Measurements from ENCODE around the gene HINT3. TPM values are rescaled to one million over a fixed set of nuclear protein-coding genes. Genes with fewer than 3 reads are reported as not detected.
"Not testable (repeated sequence)": the region's sequence is repeated elsewhere in the genome, so short reads cannot be mapped to it uniquely, and the experiment has no call there.

The HINT3 gene
- 8.5 and 8.8 TPM in 2 replicates for total RNA-seq

DNA sequence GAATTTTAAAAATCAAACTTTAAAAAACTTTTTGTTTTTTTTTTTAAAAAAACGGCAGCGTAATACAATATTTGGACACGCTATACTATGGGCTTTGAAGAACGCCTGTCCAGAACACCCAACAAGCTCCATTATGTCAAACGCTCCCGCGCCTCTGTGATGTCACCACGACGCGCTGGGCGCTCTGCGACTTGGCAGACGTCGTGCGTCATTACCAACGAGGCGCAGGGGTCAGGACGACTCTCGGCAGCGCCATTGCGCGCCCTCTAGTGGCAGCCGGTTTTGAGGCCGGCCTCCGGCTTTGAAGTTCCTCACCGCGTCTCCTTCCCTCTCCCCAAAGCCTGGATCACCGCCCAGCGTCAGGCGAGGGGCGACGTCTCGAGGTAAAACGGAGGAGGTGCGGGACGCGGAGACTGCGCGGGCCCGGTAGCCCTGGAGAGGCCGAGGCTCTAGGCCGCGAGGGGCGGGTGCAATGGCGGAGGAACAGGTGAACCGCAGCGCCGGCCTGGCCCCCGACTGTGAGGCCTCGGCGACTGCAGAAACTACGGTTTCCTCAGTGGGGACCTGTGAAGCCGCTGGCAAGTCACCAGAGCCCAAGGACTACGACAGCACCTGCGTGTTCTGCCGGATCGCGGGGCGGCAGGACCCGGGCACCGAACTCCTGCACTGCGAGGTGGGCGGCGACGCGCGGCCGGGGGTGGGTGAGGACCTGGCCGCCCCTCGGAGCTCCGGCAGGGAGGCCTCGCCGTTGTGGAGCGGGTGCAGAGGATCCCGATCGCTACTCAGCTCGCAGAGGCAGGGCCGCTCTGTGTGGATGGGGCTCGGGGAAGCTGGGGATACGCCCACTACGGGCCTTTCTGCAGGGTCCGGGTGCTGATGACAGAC, at the start of gene HINT3:
Gene HINT3, plus strand, starts transcription at position 265 of the 885 bp plus-strand sequence. Its CDS starts 208 bp downstream, at position 473.
- intact Hi-C loops (cut with micrococcal nuclease) = loop anchor here (1.0 to 5.0 kb wide), 9 partner anchors 30 to 654 kb away; partner anchors contain the start of genes CENPW, HDDC2, NCOA7 and TRMT11

DNA sequence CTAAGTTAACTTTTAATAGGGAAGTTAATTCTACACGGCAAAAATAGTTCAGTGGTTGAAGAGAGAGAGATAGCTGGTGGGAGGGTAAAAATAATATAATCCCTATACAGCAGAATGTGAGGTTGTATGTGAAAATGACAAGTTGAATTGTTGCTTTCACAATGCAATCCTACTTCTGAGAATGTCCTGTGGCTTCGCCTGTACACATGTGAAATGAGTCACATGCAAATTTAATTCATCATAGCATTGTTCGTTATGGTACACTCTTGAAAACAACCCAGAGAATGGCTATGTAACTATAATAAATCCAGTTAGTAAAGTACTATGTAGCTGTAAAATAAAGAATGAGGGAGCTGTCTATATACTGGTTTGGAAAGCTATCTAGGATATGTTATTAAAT, 46.0 kb upstream of the HINT3 start:
- intact Hi-C loops (cut with micrococcal nuclease) = no loop called here

- intact Hi-C loops (cut with micrococcal nuclease) = not testable (repeated sequence)
Measured at GRCh38 chr6:125911051-125911451, 45.5 kb upstream of the HINT3 start.

- intact Hi-C loops (cut with micrococcal nuclease) = not testable (repeated sequence)
Measured at GRCh38 chr6:125912430-125912829, 44.1 kb upstream of the HINT3 start.

- intact Hi-C loops (cut with micrococcal nuclease) = no loop called here
Measured at GRCh38 chr6:125913145-125913544, 43.4 kb upstream of the HINT3 start.

GRCh38 chr6:125913864-125914351, 42.7 kb upstream of the HINT3 start:
- intact Hi-C loops (cut with micrococcal nuclease) = no loop called here

DNA sequence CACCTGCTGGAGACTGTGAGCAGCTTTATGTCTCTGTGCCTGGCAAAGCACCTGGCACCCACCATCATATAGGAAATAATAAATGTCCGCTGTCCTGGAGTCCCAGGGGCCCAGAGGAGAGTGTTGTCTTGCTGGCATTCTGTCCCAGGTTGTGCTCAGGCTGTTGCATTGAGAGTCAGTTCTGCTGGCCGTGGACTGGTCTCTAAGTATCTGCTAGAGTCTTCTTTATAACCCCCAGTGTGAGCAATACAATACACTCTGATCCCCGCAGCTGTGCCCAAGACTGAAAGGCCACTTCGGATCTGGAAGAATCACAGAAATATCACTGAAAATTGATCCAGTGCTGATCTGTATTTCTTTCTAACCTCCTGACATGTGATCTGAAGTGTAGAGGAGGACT, 38.3 kb upstream of the HINT3 start:
- intact Hi-C loops (cut with micrococcal nuclease) = loop anchor here (2.0 kb wide), 1 partner anchor 69 kb away; the partner anchor contains the start of gene TRMT11

DNA sequence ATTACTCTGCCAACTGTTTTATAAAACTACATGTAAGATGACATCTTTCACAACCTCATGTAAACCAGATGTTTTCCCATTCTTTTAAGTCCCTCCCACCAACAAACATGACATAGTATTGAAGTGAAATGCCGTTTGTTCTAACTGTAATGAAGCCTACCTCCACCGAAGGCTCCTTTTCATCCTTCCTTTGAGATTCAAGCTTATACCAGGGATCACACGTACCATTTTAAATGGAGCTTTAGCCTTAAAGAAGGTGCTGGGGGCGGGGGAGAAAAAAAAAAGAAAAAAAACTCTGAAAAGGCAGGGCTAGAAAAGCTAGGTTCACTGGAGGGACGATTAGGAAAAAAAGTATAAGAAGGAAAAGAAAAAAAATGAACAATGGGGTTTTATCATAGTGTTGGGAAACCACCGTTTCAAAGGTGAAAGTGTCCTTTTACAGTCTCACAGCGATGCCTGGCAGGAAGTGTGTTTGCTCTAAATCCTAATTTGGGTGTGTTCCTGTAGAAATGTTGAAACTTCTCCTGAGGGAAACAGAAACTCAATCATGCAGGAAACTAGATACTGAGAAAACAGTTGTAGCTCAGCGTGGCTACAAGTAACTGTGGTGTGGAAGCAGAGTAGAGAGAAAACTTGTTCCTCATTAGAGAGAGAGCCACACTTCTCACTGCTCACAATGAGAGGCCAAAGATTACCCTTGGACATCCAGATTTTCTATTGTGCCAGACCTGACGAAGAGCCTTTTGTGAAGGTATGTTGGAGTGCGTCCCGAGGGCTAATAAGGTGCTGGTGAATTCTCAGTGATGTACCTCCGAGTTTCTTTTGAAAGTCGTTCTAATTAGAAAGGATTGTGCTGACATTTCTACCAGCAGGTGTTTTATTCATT, 37.6 kb upstream of the HINT3 start:
- intact Hi-C loops (cut with micrococcal nuclease) = loop anchor here (1.0 to 2.0 kb wide), 4 partner anchors 37 to 138 kb away; partner anchors contain the start of genes HINT3 and TRMT11

DNA sequence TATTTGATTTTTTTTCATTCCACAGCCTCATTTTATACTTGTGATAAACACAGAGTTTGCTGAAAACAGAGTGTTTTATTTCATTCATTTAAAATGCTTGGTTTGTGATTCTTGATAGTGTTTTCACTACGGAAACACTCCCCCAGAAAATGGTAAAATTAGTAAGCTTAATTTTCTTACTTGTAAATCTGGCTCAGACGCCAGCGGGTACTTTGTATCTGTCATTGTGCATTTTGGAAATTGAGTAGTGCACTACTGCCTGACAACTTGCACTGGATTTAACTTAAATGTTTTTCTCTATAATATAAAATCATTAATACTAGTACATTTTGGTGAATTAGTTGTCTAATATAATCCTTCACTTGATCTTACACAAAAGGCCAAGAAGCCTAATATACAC, 37.0 kb upstream of the HINT3 start:
- intact Hi-C loops (cut with micrococcal nuclease) = loop anchor here (1.0 to 2.0 kb wide), 4 partner anchors 37 to 138 kb away; partner anchors contain the start of genes HINT3 and TRMT11

GRCh38 chr6:125922322-125922860, 34.2 kb upstream of the HINT3 start:
- intact Hi-C loops (cut with micrococcal nuclease) = no loop called here

DNA sequence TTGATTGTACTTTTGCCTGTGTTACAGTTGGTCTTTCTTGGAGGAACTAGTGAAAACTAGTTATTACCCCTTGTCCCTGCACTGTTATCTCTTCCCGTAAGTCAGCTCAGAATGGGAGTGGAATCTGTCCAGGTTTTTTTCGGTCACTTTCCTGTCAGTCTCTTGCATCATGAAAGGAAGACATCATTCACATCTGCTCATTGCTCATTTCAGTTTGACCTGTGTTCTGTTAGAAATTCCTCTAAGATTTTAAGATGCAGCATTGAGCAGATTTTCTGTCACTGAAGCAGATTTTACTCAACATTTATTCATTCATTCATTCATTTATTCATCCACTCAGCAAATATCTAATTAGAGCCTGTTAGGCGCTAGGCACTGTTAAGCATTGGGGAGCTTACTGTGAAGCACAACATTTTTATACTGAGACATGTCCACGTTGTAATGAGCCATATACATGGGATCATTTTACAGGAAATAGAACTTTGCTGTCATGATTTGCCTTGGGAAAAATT, 33.1 kb upstream of the HINT3 start:
- intact Hi-C loops (cut with micrococcal nuclease) = no loop called here

GRCh38 chr6:125924169-125924568, 32.4 kb upstream of the HINT3 start:
- intact Hi-C loops (cut with micrococcal nuclease) = no loop called here

DNA sequence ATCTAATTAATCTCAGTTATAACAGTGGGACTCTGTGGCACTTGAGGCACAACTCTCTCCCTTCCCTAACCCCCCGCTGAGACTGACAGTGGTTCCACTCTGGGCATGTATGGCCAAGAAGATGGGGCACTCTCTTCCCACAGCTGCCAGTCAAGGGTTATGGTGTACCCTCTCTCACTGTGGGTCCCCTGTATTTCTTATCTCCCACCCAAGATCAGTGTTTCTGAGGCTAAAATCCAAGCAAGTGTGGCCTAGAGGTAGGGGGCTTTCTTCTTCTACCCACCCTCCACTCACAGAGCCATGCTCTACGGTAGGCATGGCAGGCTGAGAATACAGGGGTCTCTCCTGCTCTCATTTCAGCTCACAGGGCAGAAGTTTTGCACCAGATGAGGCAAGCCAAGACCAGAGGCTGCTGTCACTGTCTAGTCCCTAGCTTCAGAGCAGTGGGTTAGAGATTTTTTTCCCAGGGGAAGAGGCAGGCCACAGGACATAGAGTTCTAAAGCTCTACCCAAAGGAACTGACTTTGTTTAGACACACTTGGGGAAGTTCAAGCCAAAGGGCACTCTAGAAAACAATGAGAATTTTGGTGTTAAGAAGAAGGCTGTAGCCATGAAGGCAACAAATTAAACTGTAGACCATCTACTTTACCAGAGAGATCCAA, 31.7 kb upstream of the HINT3 start:
- intact Hi-C loops (cut with micrococcal nuclease) = no loop called here

DNA sequence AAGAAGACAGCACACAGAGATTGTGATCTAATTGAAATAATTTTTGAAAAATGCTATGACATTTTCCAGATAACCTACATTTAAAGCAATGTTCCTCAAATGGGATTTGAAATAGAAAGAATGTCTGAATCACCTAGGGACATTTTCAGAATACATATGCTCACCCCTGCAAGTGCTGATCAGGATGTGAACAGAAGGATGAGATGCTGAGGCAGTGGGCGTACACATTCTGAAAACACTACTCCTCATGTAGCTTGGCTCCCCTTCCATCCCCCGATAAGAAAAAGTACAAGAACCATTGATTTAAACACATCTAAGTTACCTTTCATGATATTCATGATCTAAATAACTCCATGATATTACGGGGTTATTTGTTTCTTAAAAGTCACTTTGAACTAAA, 29.9 kb upstream of the HINT3 start:
- intact Hi-C loops (cut with micrococcal nuclease) = no loop called here

DNA sequence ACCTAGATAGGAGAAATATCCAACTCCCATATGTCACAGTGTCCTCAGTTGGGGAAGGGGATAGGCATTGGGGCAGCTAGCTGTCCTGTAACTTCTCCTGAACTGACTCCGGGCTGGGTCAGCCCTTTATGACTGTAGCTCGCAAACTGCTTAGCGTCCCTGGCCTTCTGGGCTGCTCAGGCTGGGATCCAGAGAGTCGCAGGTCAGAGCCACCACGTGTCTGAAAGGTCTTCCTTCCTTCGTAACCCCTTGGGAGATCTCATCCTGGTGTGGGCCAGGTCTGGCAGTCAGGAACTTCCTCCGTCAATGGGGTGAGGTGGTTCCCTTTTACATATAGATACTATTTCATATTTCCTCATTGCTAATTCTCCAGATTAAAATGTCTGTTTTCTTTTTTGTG, 28.8 kb upstream of the HINT3 start:
- intact Hi-C loops (cut with micrococcal nuclease) = no loop called here

DNA sequence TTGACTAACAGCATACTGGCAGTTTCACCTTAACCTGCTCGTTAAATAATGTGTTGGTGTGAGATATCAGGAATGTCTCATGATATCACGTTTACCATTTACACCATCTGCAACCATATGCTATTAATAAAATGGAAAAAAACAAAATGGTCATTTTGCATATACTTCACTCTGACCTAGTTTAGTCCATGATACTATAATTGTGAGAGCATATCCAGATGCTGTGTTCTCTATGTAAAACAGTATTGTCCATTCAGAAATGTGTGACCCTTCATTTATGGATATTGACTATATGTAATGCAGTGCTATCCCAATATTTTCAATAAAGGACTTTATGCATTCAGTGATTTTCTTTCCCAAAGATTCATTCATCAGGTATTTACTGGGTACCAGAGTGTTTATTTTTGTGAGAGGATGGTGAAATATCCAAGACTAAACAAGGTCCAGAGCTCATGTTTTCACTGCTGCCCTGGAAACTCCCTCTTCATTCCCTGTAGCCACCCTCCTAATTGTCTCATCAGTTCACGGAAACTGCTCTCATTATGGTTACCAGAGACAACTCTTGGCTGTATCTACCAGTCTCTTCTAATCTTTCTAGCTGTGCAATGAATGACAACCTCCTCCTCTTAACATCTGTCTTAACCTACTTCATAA, 25.7 kb upstream of the HINT3 start:
- intact Hi-C loops (cut with micrococcal nuclease) = no loop called here

GRCh38 chr6:125931733-125932450, 24.7 kb upstream of the HINT3 start:
- intact Hi-C loops (cut with micrococcal nuclease) = no loop called here

DNA sequence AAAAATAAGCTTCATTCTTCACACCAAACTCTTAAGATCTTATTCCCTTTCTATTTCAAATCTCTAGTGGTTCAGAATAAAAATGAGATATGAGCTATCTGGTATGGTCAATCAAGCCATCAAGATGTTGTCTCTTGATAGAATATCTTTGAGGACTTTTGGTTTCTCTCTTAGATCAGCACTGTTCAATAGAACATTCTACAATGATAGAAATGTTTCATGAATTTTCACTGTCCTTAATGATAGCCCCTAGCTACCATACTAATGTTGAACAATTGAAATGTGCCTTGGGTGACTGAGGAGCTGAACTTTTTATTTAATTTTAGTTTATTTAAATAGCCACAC, 24.1 kb upstream of the HINT3 start:
- intact Hi-C loops (cut with micrococcal nuclease) = no loop called here

DNA sequence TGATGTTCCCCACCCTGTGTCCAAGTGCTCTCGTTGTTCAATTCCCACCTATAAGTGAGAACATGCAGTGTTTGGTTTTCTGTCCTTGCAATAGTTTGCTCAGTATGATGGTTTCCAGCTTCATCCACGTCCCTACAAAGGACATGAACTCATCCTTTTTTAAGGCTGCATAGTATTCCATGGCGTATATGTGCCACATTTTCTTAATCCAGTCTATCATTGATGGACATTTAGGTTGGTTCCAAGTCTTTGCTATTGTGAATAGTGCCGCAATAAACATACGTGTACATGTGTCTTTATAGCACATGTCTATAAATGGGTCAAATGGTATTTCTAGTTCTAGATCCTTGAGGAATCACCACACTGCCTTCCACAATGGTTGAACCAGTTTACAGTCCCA, 21.1 kb upstream of the HINT3 start:
- intact Hi-C loops (cut with micrococcal nuclease) = not testable (repeated sequence)

Measured in T-helper 2 cell treated with Interferon-gamma antibody and Interleukin-4, amounts not matched to agents 100 ng/mL and 5 ng/mL, for 36 hours (primary cell).